Mesenteric fat pad (tissue), 1 donor: ENCODE data around the gene ALLC. TPM values are rescaled to one million over a fixed set of nuclear protein-coding genes. Genes with fewer than 3 reads are reported as not detected.
"Not testable (repeated sequence)": the region's sequence is repeated elsewhere in the genome, so short reads cannot be mapped to it uniquely, and the experiment has no call there.

Source experiments
- DNase-seq: peaks from one replicate; pipeline ENCODE4 v3.0.0-alpha.2; 2020; ENCODE audit warnings: low spot score
- long read RNA-seq: library from polyadenylated mRNA; unstranded; transcript quantifications from one replicate; pipeline ENCODE4 v2.0.0, GENCODE V29; 2020
- total RNA-seq: library from RNA; stranded (reverse); fragmentation: NEBNext Ultra II Directional; extraction: Animal tissue kit (Norgen Biotek cat#: 25700); gene quantifications from one replicate; pipeline ENCODE4 v1.2.1, GENCODE V29; 2021
- donor health status: DM: yes; HTN: yes; CAD: no.

ALLC gene
- not detected for total RNA-seq
- long read RNA-seq: 0 reads

- no peak for DNase-seq
These were observed at the start of gene ALLC for GRCh38 chr2:3657881-3658280. ALLC (plus strand) TSS chr2:3658200; CDS start chr2:3671158, 12,958 bp downstream.

- peak; percentile 74 for DNase-seq
These were observed 49.4 kb upstream of the ALLC start for GRCh38 chr2:3608373-3609278.

- DNase-seq: not testable (repeated sequence)
These were observed 48.7 kb upstream of the ALLC start for GRCh38 chr2:3609279-3609673.

GRCh38 chr2:3610415-3610814, 47.6 kb upstream of the ALLC start:
- DNase-seq: peak; percentile 45

- DNase-seq: peak; percentile 41
These were observed 47.0 kb upstream of the ALLC start for GRCh38 chr2:3610881-3611505.

GRCh38 chr2:3611589-3611988, 46.4 kb upstream of the ALLC start:
- DNase-seq: peak; percentile 73

GRCh38 chr2:3612639-3613523, 45.1 kb upstream of the ALLC start:
- peak; percentile 41 for DNase-seq

GRCh38 chr2:3613524-3613905, 44.5 kb upstream of the ALLC start:
- DNase-seq: peak; percentile 86

- not testable (repeated sequence) for DNase-seq
These were observed 43.3 kb upstream of the ALLC start for GRCh38 chr2:3614743-3615142.

- peak; percentile 49 for DNase-seq
These were observed 42.3 kb upstream of the ALLC start for GRCh38 chr2:3615541-3616200.

GRCh38 chr2:3616435-3617197, 41.4 kb upstream of the ALLC start:
- DNase-seq: peak; percentile 62

- DNase-seq: peak; percentile 81
These were observed 40.7 kb upstream of the ALLC start for GRCh38 chr2:3617198-3617890.

- no peak for DNase-seq
These were observed 39.6 kb upstream of the ALLC start for GRCh38 chr2:3618367-3618766.

GRCh38 chr2:3619033-3619432, 39.0 kb upstream of the ALLC start:
- no peak for DNase-seq

- DNase-seq: peak; percentile 28
These were observed 38.3 kb upstream of the ALLC start for GRCh38 chr2:3619661-3620060.

GRCh38 chr2:3620834-3621233, 37.2 kb upstream of the ALLC start:
- no peak for DNase-seq

- DNase-seq: no peak
These were observed 35.0 kb upstream of the ALLC start for GRCh38 chr2:3622967-3623366.

GRCh38 chr2:3624059-3624794, 33.8 kb upstream of the ALLC start:
- peak; percentile 41 for DNase-seq

- peak; percentile 80 for DNase-seq
These were observed 32.8 kb upstream of the ALLC start for GRCh38 chr2:3625186-3625585.
